CD4-positive, alpha-beta T cell treated with Interleukin-1 beta for 1 hour (primary cell): ENCODE measurements around the gene AASDHPPT.

Experiments used
- DNase-seq, 2 donors: peaks; one replicate each; pipeline ENCODE4 v3.0.0-alpha.2; 2020 to 2022

AASDHPPT gene

DNA sequence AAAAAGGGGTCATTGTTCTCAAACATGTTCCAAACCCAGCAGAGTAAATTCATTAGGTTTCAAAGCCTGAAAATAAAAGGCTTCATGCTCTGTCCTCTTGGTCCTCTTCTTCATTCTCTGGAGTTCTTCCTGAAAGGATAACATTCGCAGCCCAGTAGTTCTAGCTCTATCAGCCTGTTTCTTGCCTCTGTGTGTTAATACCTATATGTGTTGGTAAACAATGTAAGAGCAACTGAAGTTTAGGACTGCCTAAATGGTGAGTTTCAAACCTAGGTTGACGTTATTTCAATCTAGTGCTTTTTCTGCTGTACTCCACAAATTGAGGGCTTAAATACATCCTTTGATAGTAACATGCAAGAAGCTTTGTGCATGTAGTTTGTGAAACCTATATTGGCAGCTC is 9.4 kb downstream of the AASDHPPT start:
- DNase-seq: no peak

DNA sequence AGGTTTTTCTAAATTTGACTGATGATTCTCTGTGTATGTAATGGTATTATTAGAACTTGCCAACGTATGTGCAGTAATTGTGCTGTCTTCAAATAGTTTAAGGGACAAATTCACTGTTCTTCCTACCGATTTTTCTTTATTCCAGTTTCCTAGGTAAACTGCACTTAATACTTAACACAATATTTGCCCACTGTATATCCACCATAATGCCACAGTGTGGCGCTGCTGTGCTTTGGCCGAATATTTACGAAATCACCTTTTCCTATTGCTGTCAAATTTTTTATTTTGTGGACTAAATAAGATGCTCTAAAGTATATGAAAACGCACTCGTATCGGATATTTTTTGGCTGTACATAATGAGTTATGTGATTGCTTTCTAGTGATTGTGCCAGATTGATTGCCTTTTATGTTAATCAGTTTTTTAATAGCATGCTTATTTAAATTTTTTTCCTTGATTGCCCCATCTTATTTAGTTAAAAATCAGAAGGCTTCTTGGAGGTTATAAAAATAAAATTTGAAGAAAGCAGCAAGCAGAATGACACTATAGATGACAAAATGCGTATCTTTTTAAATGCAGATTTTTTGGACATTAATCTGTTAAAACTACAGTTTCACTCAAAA is 10.5 kb downstream of the AASDHPPT start:
- DNase-seq: peak; percentile 34 to 51

DNA sequence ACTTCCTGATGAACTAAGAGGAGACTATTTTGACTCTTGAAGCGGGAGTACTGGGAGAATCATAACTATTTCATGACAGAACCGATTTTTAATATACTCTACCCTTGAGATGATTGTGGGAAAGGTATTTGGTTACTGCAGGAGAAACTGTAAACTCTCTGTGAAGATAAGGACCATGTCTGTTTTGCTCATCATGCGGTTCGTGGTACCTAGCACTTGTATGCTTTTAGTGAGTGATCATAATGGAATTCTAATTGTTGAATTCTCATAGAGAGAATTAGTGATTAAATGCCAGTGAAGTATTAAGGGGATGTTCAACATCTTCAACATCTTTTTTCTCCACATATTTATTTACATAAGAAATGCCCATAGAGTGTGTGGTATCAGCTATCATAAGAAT is 11.4 kb downstream of the AASDHPPT start:
- no peak for DNase-seq

DNA sequence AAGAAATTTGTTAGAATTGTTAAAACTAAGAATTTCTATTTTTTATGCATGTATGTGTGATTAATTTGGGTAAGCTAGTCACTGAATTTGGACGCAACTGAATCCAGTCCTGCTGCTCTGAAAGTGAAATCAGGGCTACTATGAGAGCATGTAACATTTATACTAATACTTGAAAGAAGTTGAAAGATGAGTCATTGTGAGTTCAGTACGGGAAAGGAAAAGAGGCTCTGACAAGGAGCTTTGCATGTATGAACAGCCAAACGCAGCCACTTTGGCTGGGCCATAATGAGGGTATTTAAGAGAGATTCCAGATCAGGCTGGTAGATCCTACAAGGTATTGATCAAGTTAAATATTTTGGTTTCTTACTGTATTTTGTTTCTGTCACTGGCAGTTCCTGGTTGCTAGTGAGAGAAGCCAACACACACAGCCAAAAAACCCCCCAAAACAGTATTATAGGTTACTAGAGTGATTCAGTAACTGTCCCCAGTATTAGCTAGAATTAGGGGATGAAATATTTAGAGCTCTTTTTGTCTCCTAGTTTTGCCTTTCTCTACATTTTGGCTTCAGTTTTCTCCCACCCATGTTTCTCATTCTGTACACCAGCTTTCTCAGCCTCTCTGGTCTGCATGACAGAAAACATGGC is 14.1 kb downstream of the AASDHPPT start:
- no peak for DNase-seq

DNA sequence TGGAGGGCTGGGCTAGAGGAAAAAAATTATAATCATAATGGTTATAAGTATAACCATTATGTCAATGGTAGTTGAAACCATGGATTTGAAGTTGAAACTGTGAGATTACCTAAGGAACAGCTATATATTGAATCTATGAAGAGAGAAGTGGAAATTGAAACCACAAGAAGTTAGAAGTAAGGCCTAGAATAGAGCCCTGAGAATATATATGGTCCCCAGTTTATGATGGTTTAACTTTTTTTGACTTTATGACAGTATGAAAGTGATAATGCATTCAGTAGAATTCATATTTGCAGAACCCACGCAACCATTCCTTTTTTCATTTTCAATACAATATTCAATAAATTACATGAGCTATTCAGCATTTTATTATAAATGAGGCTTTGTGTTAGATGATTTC is 15.0 kb downstream of the AASDHPPT start:
- DNase-seq: no peak

DNA sequence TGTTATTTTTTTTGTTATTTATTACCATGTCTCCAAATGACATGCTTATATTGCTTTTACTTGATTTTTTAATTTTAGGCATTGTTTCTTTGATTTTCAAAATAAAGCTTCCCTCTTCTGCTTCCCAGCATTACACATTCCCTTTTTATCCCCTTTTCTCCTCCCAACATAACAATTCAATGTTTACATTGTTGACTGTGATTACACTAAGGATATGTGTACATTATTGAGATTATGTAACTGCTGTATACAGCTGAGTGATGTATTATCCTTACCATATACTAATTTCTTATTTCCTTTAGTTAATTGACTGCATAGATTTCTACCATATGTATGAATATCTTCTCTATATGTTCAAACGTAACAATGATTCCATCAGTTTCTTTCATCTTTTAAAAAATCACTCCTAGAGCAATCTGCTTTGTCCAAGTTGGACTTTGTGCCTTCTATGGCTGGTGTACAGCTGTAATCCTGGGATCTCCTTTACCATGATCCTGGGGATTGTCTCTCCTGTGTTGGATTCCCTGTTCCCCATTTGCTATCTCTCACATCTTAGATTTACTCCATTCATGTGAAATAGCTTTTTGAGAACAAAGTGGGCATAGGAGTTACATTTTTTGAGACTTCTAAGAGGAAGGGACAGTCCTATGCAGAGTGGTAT is 21.6 kb downstream of the AASDHPPT start:
- DNase-seq: no peak

DNA sequence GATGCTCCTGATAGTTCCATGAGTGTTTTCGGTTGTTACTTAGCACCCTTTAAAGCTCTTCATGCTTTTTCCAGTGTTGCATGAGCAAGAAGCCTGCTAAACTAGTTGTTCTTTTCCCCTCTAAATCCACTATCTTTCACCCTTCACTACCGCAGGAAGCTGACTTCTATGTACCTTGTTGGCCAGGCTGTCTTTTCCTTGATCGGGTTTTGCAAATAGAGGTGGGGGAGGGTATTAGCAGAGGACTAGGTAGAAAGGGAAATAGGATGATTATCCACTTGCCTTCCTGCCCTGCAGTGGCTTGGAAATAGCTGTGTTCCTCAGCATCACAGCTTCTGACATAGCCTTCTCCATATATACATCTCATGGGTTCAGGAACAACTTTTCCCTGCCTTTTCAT is 23.9 kb downstream of the AASDHPPT start:
- DNase-seq: no peak

DNA sequence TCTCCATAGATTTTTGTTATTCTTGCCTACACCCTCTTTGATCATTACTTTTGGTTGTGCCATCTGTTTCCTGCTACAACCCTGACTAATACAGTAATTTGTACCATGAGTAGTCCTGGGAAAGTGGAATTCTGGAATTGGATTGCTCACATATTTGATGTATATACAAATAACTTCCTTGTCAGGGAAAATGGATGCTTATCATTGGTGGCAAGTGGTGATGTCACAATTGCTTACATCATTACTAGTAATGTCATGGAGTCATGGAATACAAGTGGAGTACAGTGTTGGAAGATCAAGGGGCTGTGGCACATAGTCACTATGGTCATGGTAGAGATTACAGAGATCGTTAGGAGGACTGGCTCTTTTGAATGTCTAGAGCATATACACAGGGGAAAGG is 24.4 kb downstream of the AASDHPPT start:
- DNase-seq: no peak

DNA sequence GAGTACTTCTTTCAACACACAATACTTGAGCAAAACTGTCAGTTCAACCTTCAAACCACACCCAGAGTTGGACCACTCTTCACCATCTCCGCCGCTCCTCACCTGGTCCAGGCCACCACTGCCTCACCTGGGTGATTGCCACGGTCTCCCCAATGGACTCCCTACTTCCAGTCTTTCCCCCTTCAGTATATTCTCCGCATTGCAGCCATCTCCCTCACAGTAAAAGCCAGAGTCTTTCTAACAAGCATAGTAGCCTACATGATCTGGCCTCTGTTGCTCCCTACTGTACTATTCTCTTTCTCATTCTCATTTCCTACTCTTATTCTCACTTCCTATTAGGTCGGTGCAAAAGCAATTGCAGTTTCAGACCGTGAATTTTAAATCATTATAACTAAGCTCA is 28.5 kb downstream of the AASDHPPT start:
- no peak for DNase-seq

DNA sequence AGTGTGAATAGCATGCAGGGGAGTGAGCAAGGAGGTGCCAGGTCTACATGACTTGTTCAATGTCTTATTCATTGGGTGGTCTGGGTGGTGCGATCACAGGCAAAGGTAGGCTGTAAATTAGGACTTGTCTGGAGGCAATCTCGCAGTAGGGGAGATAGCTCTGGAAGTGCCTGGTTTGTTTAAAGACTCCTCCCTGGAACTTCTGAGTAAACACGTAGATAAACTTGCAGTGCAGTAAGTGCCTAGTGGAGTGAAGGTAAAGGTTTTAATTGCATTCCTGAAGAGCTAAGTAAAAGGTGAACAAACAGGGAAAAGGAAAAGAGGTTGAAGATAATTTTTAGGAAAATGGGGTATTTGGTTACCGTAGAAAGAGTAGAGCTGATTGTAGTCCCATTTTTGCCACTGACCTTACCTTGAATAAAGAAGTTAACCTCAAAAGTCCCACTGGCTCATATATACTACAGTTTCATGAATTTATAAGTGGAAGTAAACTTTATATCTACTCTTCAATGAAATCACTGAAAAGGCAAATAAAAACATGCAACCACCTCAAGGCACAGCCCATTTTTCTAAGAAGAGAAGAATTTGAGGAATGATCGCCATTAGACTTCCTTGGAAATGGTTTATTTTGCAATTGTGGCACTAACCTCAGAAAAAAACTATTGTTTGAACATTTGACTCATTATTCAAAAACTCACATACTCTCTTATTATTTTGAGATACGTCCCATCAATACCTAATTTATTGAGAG is 44.3 kb downstream of the AASDHPPT start:
- DNase-seq: no peak

DNA sequence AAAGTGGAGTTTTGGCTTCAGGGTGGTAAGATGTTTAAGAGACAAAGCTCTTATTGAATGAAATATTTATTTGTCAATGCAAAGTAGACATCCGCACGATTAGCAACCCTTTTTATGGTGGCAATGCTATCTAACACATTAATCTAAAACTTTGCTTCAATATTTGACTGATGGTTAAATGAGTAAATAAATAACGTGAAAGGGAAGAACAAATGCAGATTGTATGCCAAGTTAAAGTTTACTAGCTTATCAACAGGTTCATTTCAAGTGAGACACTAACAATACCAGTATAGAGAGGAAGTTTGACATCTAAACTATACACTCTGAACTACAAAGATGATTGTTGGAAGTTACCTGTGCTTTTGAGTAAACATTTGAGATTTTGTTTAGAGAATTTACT is 50.1 kb downstream of the AASDHPPT start:
- DNase-seq: no peak

DNA sequence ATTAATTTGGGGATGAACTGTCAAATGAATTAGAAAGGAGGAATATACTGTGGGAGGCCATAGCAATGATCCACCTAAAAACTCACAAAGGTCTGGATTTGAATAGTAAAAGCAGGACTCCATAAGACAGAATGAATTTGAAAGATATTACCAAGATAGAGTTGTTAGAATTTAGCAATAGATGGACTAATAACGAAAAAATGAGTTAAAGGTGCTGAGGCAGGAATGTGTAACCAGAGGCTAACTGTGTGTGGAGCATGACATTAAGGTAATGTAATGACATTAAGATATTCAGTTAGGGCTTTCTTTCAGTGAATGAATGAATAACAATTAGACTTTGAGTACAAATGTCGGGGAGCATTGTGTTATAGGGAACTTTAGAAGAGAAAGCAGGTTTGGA is 51.3 kb downstream of the AASDHPPT start:
- DNase-seq: no peak

DNA sequence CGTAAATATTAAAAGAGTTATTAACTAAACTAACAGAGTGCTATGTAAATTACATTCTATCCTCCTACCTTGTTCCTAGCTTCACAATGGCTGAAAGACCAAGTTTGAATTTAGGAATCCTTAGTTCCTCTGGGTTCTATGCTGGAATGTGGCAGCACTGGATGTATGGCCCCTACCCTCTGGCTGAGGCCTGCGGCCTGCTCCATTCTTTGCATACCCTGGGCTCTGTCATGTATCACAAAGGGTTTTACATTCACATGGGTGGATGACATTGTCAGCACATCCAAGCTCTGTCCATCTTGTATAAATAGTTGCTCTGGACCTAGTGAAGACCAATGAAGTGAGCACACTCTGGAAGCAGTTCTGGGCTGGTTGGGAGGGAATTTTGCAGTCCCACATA is 54.5 kb downstream of the AASDHPPT start:
- no peak for DNase-seq

DNA sequence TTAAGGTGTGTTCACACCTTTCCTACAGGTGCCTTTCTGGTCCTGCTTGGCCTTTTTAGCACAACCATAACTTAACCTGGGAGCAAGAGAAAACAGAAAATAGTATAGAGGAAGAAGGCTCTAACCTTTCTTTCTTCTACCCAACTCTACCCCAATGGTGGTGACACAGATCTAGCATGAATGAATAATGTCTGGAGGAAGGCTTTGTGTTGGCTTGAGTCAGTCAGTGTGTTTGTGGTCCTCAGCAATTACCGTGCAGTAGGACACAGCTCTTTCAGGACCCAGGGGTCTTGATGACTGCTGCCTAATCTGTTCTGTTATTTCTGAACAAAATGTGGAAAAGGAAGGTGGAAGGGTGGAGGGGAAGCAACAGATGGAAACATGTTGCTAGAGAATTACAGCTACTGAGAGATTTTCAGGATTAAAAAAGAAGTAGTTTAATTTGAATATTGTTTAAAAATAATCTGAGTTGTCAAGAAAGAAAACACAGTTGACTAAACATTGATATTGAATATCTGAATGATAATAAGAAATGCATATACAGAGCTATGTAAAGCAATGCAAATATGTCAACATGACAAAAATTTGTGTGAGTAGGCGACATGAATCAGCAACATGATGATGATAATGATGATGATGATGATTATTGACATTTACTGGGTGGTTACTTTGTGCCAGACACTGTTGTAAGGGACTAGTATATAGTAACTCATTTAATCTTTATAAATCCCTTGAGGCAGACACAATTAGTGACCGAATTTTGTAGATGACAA is 55.3 kb downstream of the AASDHPPT start:
- DNase-seq: no peak

DNA sequence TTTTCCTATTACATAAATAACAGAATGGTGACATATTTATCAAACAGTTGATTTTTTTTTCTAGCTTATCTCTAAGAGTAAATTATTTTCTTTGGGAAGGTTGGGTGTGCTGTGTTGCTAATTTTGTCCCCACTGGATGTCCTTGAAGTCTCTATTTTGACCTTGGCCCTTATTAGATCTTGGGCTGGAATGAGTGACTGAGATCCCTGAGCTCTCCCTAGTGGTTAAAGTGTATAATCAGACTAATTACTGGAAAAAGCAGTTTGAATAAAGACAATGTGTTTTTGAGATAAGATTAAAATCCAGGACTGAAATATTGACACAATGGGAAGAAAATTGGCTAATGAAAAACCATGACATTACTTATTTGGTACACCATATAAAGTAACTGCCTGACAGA is 56.1 kb downstream of the AASDHPPT start:
- no peak for DNase-seq

DNA sequence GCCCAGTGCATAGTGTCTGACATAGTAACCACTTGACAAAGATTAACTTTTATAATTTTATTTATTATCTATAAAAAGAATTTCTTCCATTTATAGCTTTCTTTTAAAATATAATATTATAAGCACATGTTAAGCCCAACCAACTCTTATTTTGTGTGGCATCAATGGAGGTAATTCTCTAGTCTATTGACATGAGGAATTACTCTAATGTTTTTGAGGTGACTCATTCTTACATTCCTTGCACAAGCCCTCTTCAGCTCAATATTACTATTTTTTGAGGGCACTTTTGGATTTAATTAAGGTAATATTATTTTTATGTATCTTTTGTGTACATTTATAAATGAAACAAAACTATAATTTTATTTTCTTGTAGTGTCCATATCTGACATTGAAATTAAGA is 59.6 kb downstream of the AASDHPPT start:
- no peak for DNase-seq

DNA sequence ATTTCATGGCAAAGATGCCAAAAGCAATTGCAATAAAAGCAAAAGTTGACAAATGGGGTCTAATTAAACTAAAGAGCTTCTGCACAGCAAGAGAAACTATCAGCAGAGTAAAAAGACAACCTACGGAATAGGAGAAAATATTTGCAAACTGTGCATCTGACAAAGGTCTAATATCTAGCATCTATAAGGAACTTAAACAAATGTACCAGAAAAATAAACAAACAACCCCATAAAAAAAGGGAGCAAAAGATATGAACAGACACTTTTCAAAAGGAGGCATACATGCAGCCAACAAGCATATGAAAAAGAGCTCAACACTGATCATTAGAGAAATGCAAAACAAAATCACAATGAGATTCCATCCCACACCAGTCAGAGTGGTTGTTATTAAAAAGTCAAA is 60.3 kb downstream of the AASDHPPT start:
- DNase-seq: no peak
